ENCODE results near the gene WFDC6.
"Not testable (repeated sequence)": the region's sequence is repeated elsewhere in the genome, so short reads cannot be mapped to it uniquely, and the experiment has no call there.

WFDC6 gene

GRCh38 chr20:45539382-45539781 is at the start of gene WFDC6:
Gene WFDC6 (minus strand): TSS chr20:45539482. CDS start chr20:45539407, 75 bp downstream.
- DNase-seq (ENCODE audit: low read depth) = no peak

GRCh38 chr20:45588800-45589199 is 49.5 kb upstream of the WFDC6 start:
- no peak for DNase-seq (ENCODE audit: low read depth)

GRCh38 chr20:45585986-45586385 is 46.7 kb upstream of the WFDC6 start:
- not testable (repeated sequence) for DNase-seq (ENCODE audit: low read depth)

GRCh38 chr20:45584294-45584693 is 45.0 kb upstream of the WFDC6 start:
- not testable (repeated sequence) for DNase-seq (ENCODE audit: low read depth)

GRCh38 chr20:45583502-45583901 is 44.2 kb upstream of the WFDC6 start:
- no peak for DNase-seq (ENCODE audit: low read depth)

GRCh38 chr20:45581702-45582101 is 42.4 kb upstream of the WFDC6 start:
- DNase-seq (ENCODE audit: low read depth) = no peak

GRCh38 chr20:45579184-45579583 is 39.9 kb upstream of the WFDC6 start, which contains the start of gene WFDC8:
Gene WFDC8 (minus strand): TSS chr20:45579284. CDS start chr20:45579247, 37 bp downstream.
- no peak for DNase-seq (ENCODE audit: low read depth)

GRCh38 chr20:45578231-45578630 is 38.9 kb upstream of the WFDC6 start:
- no peak for DNase-seq (ENCODE audit: low read depth)

- peak; percentile 7 for DNase-seq (ENCODE audit: low read depth)
These were observed 37.7 kb upstream of the WFDC6 start for GRCh38 chr20:45576995-45577394.

- DNase-seq (ENCODE audit: low read depth) = no peak
These were observed 36.6 kb upstream of the WFDC6 start for GRCh38 chr20:45575931-45576330.

- DNase-seq (ENCODE audit: low read depth) = not testable (repeated sequence)
These were observed 30.4 kb upstream of the WFDC6 start for GRCh38 chr20:45569650-45570049.

GRCh38 chr20:45564760-45565276 is 25.5 kb upstream of the WFDC6 start:
- DNase-seq (ENCODE audit: low read depth) = no peak

GRCh38 chr20:45555198-45555597 is 15.9 kb upstream of the WFDC6 start:
- no peak for DNase-seq (ENCODE audit: low read depth)

- DNase-seq (ENCODE audit: low read depth) = no peak
These were observed 13.2 kb upstream of the WFDC6 start for GRCh38 chr20:45552456-45552855.

GRCh38 chr20:45550765-45551164 is 11.5 kb upstream of the WFDC6 start:
- DNase-seq (ENCODE audit: low read depth) = no peak

- DNase-seq (ENCODE audit: low read depth) = no peak
These were observed 9.1 kb upstream of the WFDC6 start for GRCh38 chr20:45548410-45548809.

- DNase-seq (ENCODE audit: low read depth) = no peak
These were observed 8.0 kb upstream of the WFDC6 start, which contains the start of gene EPPIN for GRCh38 chr20:45547206-45547770. Gene EPPIN (minus strand): TSS chr20:45547401. CDS start chr20:45547357, 44 bp downstream.

GRCh38 chr20:45545754-45546453 is 6.6 kb upstream of the WFDC6 start:
- no peak for DNase-seq (ENCODE audit: low read depth)

GRCh38 chr20:45545351-45545750 is 6.1 kb upstream of the WFDC6 start:
- no peak for DNase-seq (ENCODE audit: low read depth)

- DNase-seq (ENCODE audit: low read depth) = no peak
These were observed 978 bp downstream of the WFDC6 start for GRCh38 chr20:45538209-45538799.

- DNase-seq (ENCODE audit: low read depth) = no peak
These were observed 12.0 kb downstream of the WFDC6 start for GRCh38 chr20:45527294-45527693.

- DNase-seq (ENCODE audit: low read depth) = no peak
These were observed 15.5 kb downstream of the WFDC6 start for GRCh38 chr20:45523821-45524220.

- no peak for DNase-seq (ENCODE audit: low read depth)
These were observed 21.0 kb downstream of the WFDC6 start for GRCh38 chr20:45518282-45518681.
